Measurements from ENCODE around the gene NDUFS8. TPM values are rescaled to one million over a fixed set of nuclear protein-coding genes. Genes with fewer than 3 reads are reported as not detected.
"Not testable (repeated sequence)": the region's sequence is repeated elsewhere in the genome, so short reads cannot be mapped to it uniquely, and the experiment has no call there.

The NDUFS8 gene
- total and polyA plus RNA-seq, 2 of the 4 experiments (the other 2 are of a cell fraction): 85.9 to 131 TPM

DNA sequence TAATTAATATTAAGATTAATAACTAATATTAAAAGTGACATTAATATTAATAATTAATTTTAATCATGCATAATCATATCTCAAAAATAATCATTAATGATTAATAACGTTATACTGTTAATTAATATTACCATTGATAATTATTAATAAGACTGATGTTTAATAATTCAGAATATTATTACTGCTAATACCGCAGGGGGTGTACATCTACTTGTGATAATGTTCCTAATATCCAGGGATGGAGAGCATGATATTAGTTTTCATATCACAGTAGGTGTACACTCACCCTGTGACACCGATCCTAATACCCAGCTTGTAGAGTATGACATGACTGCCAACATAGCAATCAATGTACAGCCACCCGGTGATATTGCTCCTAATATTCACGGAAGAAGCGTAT lies 45.2 kb upstream of the NDUFS8 start:
- H4K20me1 ChIP-seq (ENCODE audit: insufficient read depth, low read length); H3K4me3 ChIP-seq (ENCODE audit: insufficient read depth, low read depth, low read length); H3K18ac ChIP-seq (ENCODE audit: low read depth, low read length); H3K23ac ChIP-seq (ENCODE audit: low read depth, low read length); intact Hi-C loops (cut with micrococcal nuclease); BruUV-seq (replicated peaks); H3K56ac ChIP-seq (ENCODE audit: extremely low read depth, insufficient read depth, low read length); DNase-seq; in situ Hi-C loops (cut with MboI; ENCODE audit: low sequenced_read_pairs); H4K91ac ChIP-seq (ENCODE audit: insufficient read depth, low read depth, low read length); H3K36me3 ChIP-seq (ENCODE audit: control insufficient read depth, insufficient read depth, low read length); H2AK9ac ChIP-seq (replicated peaks; ENCODE audit: low read depth, low read length, poor library complexity); H3K14ac ChIP-seq (replicated peaks; ENCODE audit: low read depth, low read length); dilution Hi-C loops (cut with HindIII; ENCODE audit: low sequenced_read_pairs, unreplicated experiment); H2AFZ ChIP-seq (replicated peaks; ENCODE audit: low read length, poor library complexity); H3K9me3 ChIP-seq (ENCODE audit: control insufficient read depth, insufficient read depth, low read length); H2BK5ac ChIP-seq (ENCODE audit: low read depth, low read length, poor library complexity, severe bottlenecking); H4K8ac ChIP-seq (ENCODE audit: low read depth in 2 of 2, low read length in 2 of 2); H3K27ac ChIP-seq (ENCODE audit: insufficient read depth, low read length); H4K5ac ChIP-seq (ENCODE audit: low read depth, low read length); ATAC-seq (ENCODE audit: low read depth); H3K4me2 ChIP-seq (ENCODE audit: low read depth, low read length); H2BK20ac ChIP-seq (ENCODE audit: low read depth, low read length); H3K4ac ChIP-seq (ENCODE audit: low read depth, low read length); H2AK5ac ChIP-seq (ENCODE audit: low read depth, low read length); CTCF ChIA-PET; H2BK120ac ChIP-seq (ENCODE audit: low read depth, low read length); H2BK15ac ChIP-seq (ENCODE audit: low read depth, low read length); H3K27me3 ChIP-seq (ENCODE audit: control insufficient read depth, insufficient read depth, low read length); POLR2A ChIA-PET (ENCODE audit: unreplicated experiment); H3K4me1 ChIP-seq (ENCODE audit: control insufficient read depth, insufficient read depth, low read length); H3K9ac ChIP-seq (ENCODE audit: low read depth, low read length); H3K79me1 ChIP-seq (ENCODE audit: low read depth in 1 of 2, low read length in 2 of 2); H3K9me1 ChIP-seq (ENCODE audit: insufficient read depth, low read length): not testable (repeated sequence)
- WGBS, 2 experiments (ENCODE audit: extremely low coverage in 2 of 2, insufficient read length in 1 of 2): no CpG with 5 or more reads among the region's 6 CpGs

DNA sequence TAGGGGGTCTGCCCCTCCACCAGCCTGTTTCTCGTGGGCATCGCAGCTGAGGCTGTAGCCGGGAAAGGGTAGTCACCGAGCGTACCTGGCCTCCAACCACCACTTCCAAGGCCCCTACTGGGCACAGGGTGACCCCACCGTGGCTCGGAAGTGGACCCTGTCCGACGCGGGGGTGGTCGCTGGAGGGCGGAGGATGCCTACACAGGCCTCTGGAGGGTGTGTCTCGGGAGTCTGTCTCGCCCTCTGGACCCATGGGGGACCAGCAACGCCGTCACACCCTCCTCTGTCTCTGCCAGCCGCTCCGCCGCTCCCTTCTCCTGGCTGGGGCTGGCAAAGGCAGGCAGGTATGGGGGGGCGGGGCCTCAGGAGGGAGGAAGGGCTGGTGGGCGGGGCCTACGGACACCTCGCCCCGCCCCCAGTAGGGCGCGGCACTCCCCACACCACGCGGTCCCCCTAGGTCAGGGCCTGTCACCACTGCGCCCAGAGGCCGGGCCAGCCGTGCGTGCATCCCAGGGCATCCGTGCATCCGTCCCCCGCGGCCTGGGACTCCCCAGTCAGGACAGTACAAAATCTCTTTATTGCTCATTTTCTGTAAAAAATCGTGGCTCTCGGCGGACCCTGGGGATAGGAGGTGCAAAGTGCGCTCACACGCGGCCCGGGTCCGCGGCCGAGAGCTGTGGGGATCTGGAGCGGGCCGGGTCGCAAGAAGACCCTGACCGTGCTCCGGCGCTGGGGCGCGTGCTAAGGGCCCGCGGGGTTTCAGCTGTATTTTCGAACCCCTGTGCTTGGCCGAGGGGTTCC lies 39.7 kb upstream of the NDUFS8 start:
- BruUV-seq (replicated peaks); H3K4ac ChIP-seq (ENCODE audit: low read depth, low read length); dilution Hi-C loops (cut with HindIII; ENCODE audit: low sequenced_read_pairs, unreplicated experiment); H3K56ac ChIP-seq (ENCODE audit: extremely low read depth, insufficient read depth, low read length); H3K4me1 ChIP-seq (ENCODE audit: control insufficient read depth, insufficient read depth, low read length); H3K4me3 ChIP-seq (ENCODE audit: insufficient read depth, low read depth, low read length); in situ Hi-C loops (cut with MboI; ENCODE audit: low sequenced_read_pairs); H3K9me3 ChIP-seq (ENCODE audit: control insufficient read depth, insufficient read depth, low read length); H3K9ac ChIP-seq (ENCODE audit: low read depth, low read length); H4K8ac ChIP-seq (ENCODE audit: low read depth in 2 of 2, low read length in 2 of 2); H3K9me1 ChIP-seq (ENCODE audit: insufficient read depth, low read length); H2BK5ac ChIP-seq (ENCODE audit: low read depth, low read length, poor library complexity, severe bottlenecking); H3K23ac ChIP-seq (ENCODE audit: low read depth, low read length); H3K27ac ChIP-seq (ENCODE audit: insufficient read depth, low read length); H2AK5ac ChIP-seq (ENCODE audit: low read depth, low read length); DNase-seq; H3K27me3 ChIP-seq (ENCODE audit: control insufficient read depth, insufficient read depth, low read length); H3K36me3 ChIP-seq (ENCODE audit: control insufficient read depth, insufficient read depth, low read length); H2AK9ac ChIP-seq (replicated peaks; ENCODE audit: low read depth, low read length, poor library complexity); H4K5ac ChIP-seq (ENCODE audit: low read depth, low read length); H4K91ac ChIP-seq (ENCODE audit: insufficient read depth, low read depth, low read length); H3K18ac ChIP-seq (ENCODE audit: low read depth, low read length); H3K79me1 ChIP-seq (ENCODE audit: low read depth in 1 of 2, low read length in 2 of 2); H2BK20ac ChIP-seq (ENCODE audit: low read depth, low read length); CTCF ChIA-PET; H4K20me1 ChIP-seq (ENCODE audit: insufficient read depth, low read length); H2BK120ac ChIP-seq (ENCODE audit: low read depth, low read length); ATAC-seq (ENCODE audit: low read depth); intact Hi-C loops (cut with micrococcal nuclease); H2BK15ac ChIP-seq (ENCODE audit: low read depth, low read length); H3K14ac ChIP-seq (replicated peaks; ENCODE audit: low read depth, low read length); H2AFZ ChIP-seq (replicated peaks; ENCODE audit: low read length, poor library complexity); POLR2A ChIA-PET (ENCODE audit: unreplicated experiment): not testable (repeated sequence)
- H3K4me2 ChIP-seq (ENCODE audit: low read depth, low read length): 0 out of 2 replicates have a peak overlapping the region, but pooled peaks have one; percentile 1
- WGBS, 2 experiments (ENCODE audit: extremely low coverage in 2 of 2, insufficient read length in 1 of 2): 0% methylated on average over 8 of the region's 58 CpGs; no CpG with 5 or more reads in 1 of the 2 experiments
